Prostate gland (tissue), 2 donors: ENCODE measurements around the gene CEMIP.

Experiments used
- POLR2A ChIP-seq: fragments of 450-650 bp; IDR thresholded peaks from one replicate; pipeline ENCODE4 v1.6.1; 2016; ENCODE audit warnings: antibody characterized with exemption, mild to moderate bottlenecking
- POLR2AphosphoS5 ChIP-seq: sonication (generic); formaldehyde crosslinking; IDR thresholded peaks from one replicate; pipeline ENCODE4 v1.6.1; 2017; ENCODE audit warnings: antibody characterized with exemption
- TF ChIP-seq, protein P1 (sequence below), 4 experiments: fragments of 200-600 bp in 2 of 4; fragments of 450-650 bp in 2 of 4; sonication (generic) in 2 of 4; IDR thresholded peaks; 1 replicate in 3 of 4; 2 replicates in 1 of 4; pipeline ENCODE4 v1.5.1; 2016 to 2019; ENCODE audit warnings: antibody characterized with exemption in 4 of 4, mild to moderate bottlenecking in 2 of 4, moderate library complexity in 2 of 4

DNA sequence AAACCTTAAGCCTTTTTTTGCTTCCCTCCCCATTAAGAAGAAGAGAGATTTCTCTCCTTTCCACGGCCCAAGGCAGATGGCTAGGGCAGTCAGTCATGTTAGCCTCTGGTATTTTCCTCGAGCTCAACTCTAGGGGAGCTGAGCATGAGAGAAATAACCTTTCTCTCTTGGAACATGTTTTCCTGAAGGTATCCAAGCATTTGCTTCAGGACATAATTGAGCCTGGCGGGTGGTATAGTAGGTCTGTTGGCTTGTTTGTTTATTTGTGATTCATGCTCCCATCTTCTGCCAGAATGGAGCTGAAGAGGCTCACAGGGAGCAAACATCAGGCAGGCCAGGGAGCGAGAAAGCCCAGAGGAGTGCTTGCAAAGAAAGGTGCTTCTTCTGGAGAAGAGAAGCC, 108.0 kb downstream of the CEMIP start:
- TF ChIP-seq, protein P1, sequence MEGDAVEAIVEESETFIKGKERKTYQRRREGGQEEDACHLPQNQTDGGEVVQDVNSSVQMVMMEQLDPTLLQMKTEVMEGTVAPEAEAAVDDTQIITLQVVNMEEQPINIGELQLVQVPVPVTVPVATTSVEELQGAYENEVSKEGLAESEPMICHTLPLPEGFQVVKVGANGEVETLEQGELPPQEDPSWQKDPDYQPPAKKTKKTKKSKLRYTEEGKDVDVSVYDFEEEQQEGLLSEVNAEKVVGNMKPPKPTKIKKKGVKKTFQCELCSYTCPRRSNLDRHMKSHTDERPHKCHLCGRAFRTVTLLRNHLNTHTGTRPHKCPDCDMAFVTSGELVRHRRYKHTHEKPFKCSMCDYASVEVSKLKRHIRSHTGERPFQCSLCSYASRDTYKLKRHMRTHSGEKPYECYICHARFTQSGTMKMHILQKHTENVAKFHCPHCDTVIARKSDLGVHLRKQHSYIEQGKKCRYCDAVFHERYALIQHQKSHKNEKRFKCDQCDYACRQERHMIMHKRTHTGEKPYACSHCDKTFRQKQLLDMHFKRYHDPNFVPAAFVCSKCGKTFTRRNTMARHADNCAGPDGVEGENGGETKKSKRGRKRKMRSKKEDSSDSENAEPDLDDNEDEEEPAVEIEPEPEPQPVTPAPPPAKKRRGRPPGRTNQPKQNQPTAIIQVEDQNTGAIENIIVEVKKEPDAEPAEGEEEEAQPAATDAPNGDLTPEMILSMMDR (IDR thresholded peaks at IDR 0.05): no peak
- TF ChIP-seq POLR2AphosphoS5 (no peak), POLR2A (no peak)
